Spleen (tissue), 7 donors: ENCODE measurements around the gene COL27A1.

Experiments used
- CTCF ChIP-seq, 11 experiments: fragments of 200-600 bp in 7 of 11; fragments of 450-650 bp in 4 of 11; sonication (generic) in 4 of 11; IDR thresholded peaks in 8 of 11; conservative IDR thresholded peaks in 3 of 11; 1 replicate in 7 of 11; 2 replicates in 4 of 11; pipeline versions ENCODE4 v1.4.0 to v1.8.0; 2016 to 2021; ENCODE audit warnings: antibody characterized with exemption in 11 of 11, inconsistent platforms in 4 of 11, mild to moderate bottlenecking in 1 of 11
- POLR2A ChIP-seq, 3 donors: fragments of 450-650 bp; IDR thresholded peaks; one replicate each; pipeline ENCODE4 v1.5.1; 2017; ENCODE audit warnings: antibody characterized with exemption in 3 of 3, mild to moderate bottlenecking in 1 of 3
- POLR2AphosphoS5 ChIP-seq, 3 donors: sonication (generic); formaldehyde crosslinking; IDR thresholded peaks; one replicate each; pipeline ENCODE4 v1.5.1; 2017; ENCODE audit warnings: antibody characterized with exemption in 3 of 3
- donor health status: DM: no; HTN: no; CAD: no; lungs with moderate emphysema.
- donor health status: DM: no; HTN: no; CAD: no.
- donor health status: DM: no; HTN: no; CAD: no.

DNA sequence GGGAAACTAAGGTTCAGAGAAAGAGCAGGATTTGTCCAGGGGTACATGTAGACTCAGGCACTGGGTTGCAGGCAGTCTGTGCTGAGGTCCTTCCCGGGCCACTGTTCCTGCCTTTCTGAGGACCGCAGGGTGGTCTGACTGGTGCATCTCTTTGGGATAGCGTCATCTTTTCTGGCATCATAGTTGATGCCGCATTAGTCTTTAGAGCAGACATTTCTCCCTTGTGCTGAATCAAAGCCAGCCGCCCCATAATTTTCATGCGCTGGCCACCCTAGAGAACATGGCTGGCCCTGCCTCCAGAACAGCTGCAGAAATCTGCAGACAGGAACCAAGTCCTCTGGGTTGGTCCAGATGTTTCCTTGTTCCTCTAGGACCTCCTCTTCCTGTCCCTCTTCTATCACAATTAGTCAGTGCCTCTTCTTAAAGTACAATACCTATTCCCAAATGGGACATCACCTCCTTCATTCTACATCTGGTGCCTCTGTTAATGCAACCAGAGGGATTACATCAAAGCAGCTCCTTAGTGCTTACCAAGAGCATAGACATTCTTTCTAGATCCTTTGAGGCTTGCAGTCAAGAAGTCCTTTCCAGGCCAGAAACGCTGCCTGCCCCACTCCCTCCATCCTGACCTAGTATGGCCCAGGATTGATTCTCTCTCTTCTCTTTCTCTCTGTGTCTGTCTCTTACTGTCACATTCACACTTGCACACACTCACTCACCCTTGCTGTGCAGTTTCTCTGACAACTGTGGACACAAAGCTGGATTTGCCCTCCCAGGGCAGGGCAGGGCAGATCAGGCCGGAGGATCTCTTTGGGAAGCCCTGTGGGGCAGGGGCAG is 125.5 kb downstream of the COL27A1 start:
- TF ChIP-seq CTCF (IDR thresholded peaks at IDR 0.05 in 8 of 11, conservative IDR thresholded peaks at IDR 0.05 in 3 of 11) (no peak), POLR2A (IDR thresholded peaks at IDR 0.05) (no peak), POLR2AphosphoS5 (IDR thresholded peaks at IDR 0.05) (no peak)
